HCT116 (cell line): ENCODE data around the gene CACNA1A. TPM values are rescaled to one million over a fixed set of nuclear protein-coding genes. Genes with fewer than 3 reads are reported as not detected.

Source experiments
- ATAC-seq: fragments of 200-7000 bp; cut with Tn5 transposase; 2 replicates; pipeline ENCODE4 v1.9.1; 2020; ENCODE audit warnings: mild to moderate bottlenecking, moderate library complexity
- BruUV-seq: library from RNA; stranded (reverse); fragments of 400-500 nt; replicated peaks from 2 replicates; lab custom pipeline; 2021; lab: Mats Ljungman, UMichigan
- CTCF ChIA-PET: fragments of 300-600 bp; sonication (Branson Sonifier 250); formaldehyde crosslinking; loops from one replicate; lab custom pipeline; 2021; ENCODE audit warnings: antibody characterized with exemption; lab: Charles Lee
- POLR2A ChIA-PET: fragments of 300-600, 350-600 bp; sonication (Branson Sonifier 250); formaldehyde crosslinking; loops from one replicate; lab custom pipeline; 2021; ENCODE audit warnings: antibody characterized with exemption; lab: Charles Lee
- RAD21 ChIA-PET, 2 experiments: fragments of 300-600 bp; sonication (Branson Sonifier 250); formaldehyde crosslinking; loops; one replicate each; lab custom pipeline; 2023; ENCODE audit warnings: low total read pairs in 2 of 2; ENCODE audit not compliant: uncharacterized antibody in 2 of 2, unreplicated experiment in 2 of 2, low non-redundant PET in 1 of 2; lab: Charles Lee
- DNase-seq: peaks from one replicate; pipeline ENCODE4 v3.0.0-alpha.2; 2010; ENCODE audit warnings: low read depth, low spot score
- H2AFZ ChIP-seq: fragments of 200-600 bp; shearing (Covaris generic), sonication (generic); 2 replicates; pipeline ENCODE4 v1.6.1; 2017; ENCODE audit warnings: low read depth, mixed run types, mixed read lengths, antibody characterized with exemption, low read length; ENCODE audit not compliant: poor library complexity, severe bottlenecking
- H3K27ac ChIP-seq: 2 replicates; pipeline ENCODE4 v1.5.1; 2012; ENCODE audit warnings: low read depth, low read length
- H3K27me3 ChIP-seq: fragments of 200-600 bp; sonication (generic); 2 replicates; pipeline ENCODE4 v1.6.1; 2016; ENCODE audit warnings: mixed run types, low read length, mixed read lengths; ENCODE audit not compliant: insufficient read depth
- H3K36me3 ChIP-seq, 2 experiments: fragments of 200-500 bp in 1 of 2; fragments of 200-600 bp in 1 of 2; sonication (Bioruptor generic) in 1 of 2; sonication (generic) in 1 of 2; 2 replicates each; pipeline versions ENCODE4 v1.5.1 to v1.6.1; 2014 to 2016; ENCODE audit warnings: low read length in 2 of 2, inconsistent platforms in 1 of 2, mixed read lengths in 1 of 2, mixed run types in 1 of 2; ENCODE audit not compliant: insufficient read depth in 2 of 2, control insufficient read depth in 1 of 2
- H3K4me1 ChIP-seq, 2 experiments: fragments of 200-600 bp in 1 of 2; sonication (generic) in 1 of 2; 2 replicates each; pipeline versions ENCODE4 v1.5.1 to v1.6.1; 2012 to 2017; ENCODE audit warnings: low read length in 2 of 2, inconsistent platforms in 1 of 2, mild to moderate bottlenecking in 1 of 2, mixed read lengths in 1 of 2, mixed run types in 1 of 2, moderate library complexity in 1 of 2; ENCODE audit not compliant: insufficient read depth in 2 of 2, control insufficient read depth in 1 of 2
- H3K4me2 ChIP-seq: fragments of 200-600 bp; sonication (generic); 2 replicates; pipeline ENCODE4 v1.6.1; 2017; ENCODE audit warnings: mixed run types, low read length, mixed read lengths
- H3K4me3 ChIP-seq, 2 experiments: fragments of 200-600 bp in 1 of 2; sonication (generic) in 1 of 2; replicated peaks in 1 of 2; 2 replicates each; pipeline ENCODE4 v1.5.1; 2011 to 2016; ENCODE audit warnings: low read length in 2 of 2, control low read depth in 1 of 2, low read depth in 1 of 2, mild to moderate bottlenecking in 1 of 2, mixed read lengths in 1 of 2, mixed run types in 1 of 2
- H3K79me2 ChIP-seq: fragments of 200-600 bp; sonication (generic); 2 replicates; pipeline ENCODE4 v1.6.1; 2017; ENCODE audit warnings: mild to moderate bottlenecking, mixed run types, low read length, moderate library complexity, mixed read lengths; ENCODE audit not compliant: insufficient read depth
- H3K9ac ChIP-seq: fragments of 200-600 bp; sonication (generic); 2 replicates; pipeline ENCODE4 v1.6.1; 2016; ENCODE audit warnings: low read length, mixed read lengths
- H3K9me2 ChIP-seq: fragments of 200-600 bp; sonication (generic), shearing (Covaris generic); 2 replicates; pipeline ENCODE4 v1.6.1; 2017; ENCODE audit warnings: mixed run types, mild to moderate bottlenecking, moderate library complexity; ENCODE audit not compliant: insufficient read depth
- H3K9me3 ChIP-seq, 2 experiments: fragments of 200-500 bp in 1 of 2; fragments of 200-600 bp in 1 of 2; sonication (Bioruptor generic) in 1 of 2; sonication (generic) in 1 of 2; 2 replicates each; pipeline ENCODE4 v1.6.1; 2014 to 2017; ENCODE audit warnings: low read length in 2 of 2, mixed read lengths in 2 of 2, inconsistent platforms in 1 of 2, low read depth in 1 of 2, mild to moderate bottlenecking in 1 of 2, mixed run types in 1 of 2, moderate library complexity in 1 of 2; ENCODE audit not compliant: control insufficient read depth in 1 of 2, insufficient read depth in 1 of 2
- H4K20me1 ChIP-seq: fragments of 200-600 bp; sonication (generic), shearing (Covaris generic); 2 replicates; pipeline ENCODE4 v1.6.1; 2017; ENCODE audit warnings: mixed run types, mild to moderate bottlenecking, moderate library complexity; ENCODE audit not compliant: insufficient read depth
- CBX3 ChIP-seq: IDR thresholded peaks from 2 replicates; pipeline ENCODE4 v1.6.1; 2012; ENCODE audit warnings: low read depth
- CEBPB ChIP-seq: IDR thresholded peaks from 2 replicates; pipeline ENCODE4 v1.6.1; 2012; ENCODE audit warnings: low read depth
- EGR1 ChIP-seq: IDR thresholded peaks from 2 replicates; pipeline ENCODE4 v1.6.1; 2012; ENCODE audit warnings: low read depth
- ELF1 ChIP-seq: IDR thresholded peaks from 2 replicates; pipeline ENCODE4 v1.6.1; 2012; ENCODE audit warnings: low read depth, borderline replicate concordance
- EZH2 ChIP-seq: fragments of 200-600 bp; sonication (generic); IDR thresholded peaks from 2 replicates; pipeline ENCODE4 v1.6.1; 2017; ENCODE audit warnings: antibody characterized with exemption, mixed run types
- FOSL1 ChIP-seq: IDR thresholded peaks from 2 replicates; pipeline ENCODE4 v1.6.1; 2012; ENCODE audit warnings: low read depth
- POLR2A ChIP-seq: IDR thresholded peaks from 2 replicates; pipeline ENCODE4 v1.7.0; 2011; ENCODE audit warnings: borderline replicate concordance; ENCODE audit not compliant: insufficient read depth, insufficient read length; ENCODE audit errors: extremely low read depth
- POLR2AphosphoS5 ChIP-seq: IDR thresholded peaks from 2 replicates; pipeline ENCODE4 v1.6.1; 2011; ENCODE audit warnings: mild to moderate bottlenecking, low read depth, low read length, moderate library complexity
- SIN3A ChIP-seq: IDR thresholded peaks from 2 replicates; pipeline ENCODE4 v1.6.1; 2012; ENCODE audit warnings: low read depth
- SP1 ChIP-seq: IDR thresholded peaks from 2 replicates; pipeline ENCODE4 v1.6.1; 2012; ENCODE audit warnings: low read depth
- SRF ChIP-seq: IDR thresholded peaks from 2 replicates; pipeline ENCODE4 v1.6.1; 2012; ENCODE audit warnings: low read depth
- TCF7L2 ChIP-seq: IDR thresholded peaks from 2 replicates; pipeline ENCODE4 v1.7.0; 2011; ENCODE audit warnings: borderline replicate concordance, inconsistent platforms; ENCODE audit not compliant: insufficient read depth, insufficient read length; ENCODE audit errors: extremely low read depth
- ZNF274 ChIP-seq: fragments of 200-500 bp; sonication (Bioruptor generic); IDR thresholded peaks from 2 replicates; pipeline ENCODE4 v1.6.1; 2014; ENCODE audit warnings: mild to moderate bottlenecking, low read depth, low read length, inconsistent platforms
- intact Hi-C: fragments of 100-400 bp; cut with micrococcal nuclease; formaldehyde crosslinking; loops from 2 replicates; pipeline ENCODE4 v1.10.0; 2022
- total RNA-seq: library from RNA; stranded (reverse); gene quantifications from one replicate; pipeline ENCODE4 v1.2.1, GENCODE V29; 2021; ENCODE audit not compliant: unreplicated experiment
- TF ChIP-seq, protein P1 (sequence below): IDR thresholded peaks from 2 replicates; pipeline ENCODE4 v1.6.1; 2012
- TF ChIP-seq, protein P2 (sequence below): IDR thresholded peaks from 2 replicates; pipeline ENCODE4 v1.6.1; 2012

CACNA1A gene
- total RNA-seq, 1 experiment from 2014 or later: 7.5 TPM

DNA sequence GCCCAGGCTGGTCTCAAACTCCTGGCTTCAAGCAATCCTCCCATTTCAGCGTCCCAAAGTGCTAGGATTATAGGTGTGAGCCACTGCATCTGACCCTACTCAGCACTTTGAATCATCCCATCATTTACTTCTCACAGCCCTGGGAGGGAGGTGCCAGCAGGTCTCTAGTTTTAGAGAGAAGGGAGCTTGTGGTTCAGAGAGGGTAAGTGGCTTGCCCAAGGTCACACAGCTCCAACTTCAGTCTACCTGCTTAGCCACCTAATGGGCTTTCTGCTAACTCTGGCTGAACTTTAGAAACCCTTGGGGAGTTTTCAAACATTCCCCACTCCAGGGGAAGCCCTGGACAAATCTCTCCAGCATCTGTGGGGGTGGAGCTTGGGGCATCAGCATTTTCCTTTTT lies 18.3 kb downstream of the CACNA1A start:
- no peaks in the 10 kb centered on the region for H3K9me2 ChIP-seq
- no peaks in the 10 kb centered on the region for H4K20me1 ChIP-seq
- H3K36me3 ChIP-seq: no peaks in the 10 kb centered on the region
- no peak overlapping the region for H3K4me3 ChIP-seq
- TF ChIP-seq CBX3: no peak
- no peak for TF ChIP-seq SRF
- TF ChIP-seq CEBPB: no peak
- no peak for TF ChIP-seq TCF7L2
- TF ChIP-seq ELF1: no peak
- TF ChIP-seq FOSL1: no peak
- no peak for TF ChIP-seq POLR2A
- no peak for TF ChIP-seq SIN3A
- TF ChIP-seq, protein P1, sequence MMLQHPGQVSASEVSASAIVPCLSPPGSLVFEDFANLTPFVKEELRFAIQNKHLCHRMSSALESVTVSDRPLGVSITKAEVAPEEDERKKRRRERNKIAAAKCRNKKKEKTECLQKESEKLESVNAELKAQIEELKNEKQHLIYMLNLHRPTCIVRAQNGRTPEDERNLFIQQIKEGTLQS: no peak
- ChIA-PET POLR2A (no interaction called here), CTCF (no interaction called here), RAD21 (no interaction called here)
- BruUV-seq: no TSS peak
- peaks cover 66% of the 10 kb centered on the region for H3K27me3 ChIP-seq
- intact Hi-C loops: no loop called here
- no peaks in the 10 kb centered on the region for H3K9me3 ChIP-seq
- H3K27ac ChIP-seq: no peak overlapping the region
- no peak overlapping the region for H2AFZ ChIP-seq
- H3K79me2 ChIP-seq: no peaks in the 10 kb centered on the region
- H3K4me1 ChIP-seq: no peaks in the 10 kb centered on the region
- DNase-seq (no peak), ATAC-seq (no peak)
- H3K9ac ChIP-seq: no peak overlapping the region
- H3K4me2 ChIP-seq: no peak overlapping the region

DNA sequence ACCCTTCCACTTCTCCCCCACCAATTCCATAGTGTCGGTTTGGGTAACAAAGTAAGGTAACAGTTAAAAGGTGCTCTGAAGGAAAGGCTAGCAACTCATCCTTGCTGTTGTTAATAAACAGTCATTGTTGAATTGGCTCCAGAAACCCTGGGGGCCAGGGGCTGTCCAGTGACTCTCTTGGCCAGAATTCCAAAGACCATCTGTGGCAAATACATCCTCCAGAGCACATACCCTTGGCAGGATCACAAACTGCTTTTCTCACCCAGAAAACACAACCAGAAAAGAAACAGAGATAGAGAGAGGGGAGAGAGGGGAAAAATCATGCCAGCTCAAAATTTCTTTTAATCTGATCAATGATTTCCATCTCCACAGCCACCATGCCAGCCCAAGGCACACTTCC lies 22.1 kb downstream of the CACNA1A start:
- no TSS peak for BruUV-seq
- H3K36me3 ChIP-seq: no peaks in the 10 kb centered on the region
- H4K20me1 ChIP-seq: no peaks in the 10 kb centered on the region
- no peak for DNase-seq
- no peak overlapping the region for H3K27ac ChIP-seq
- intact Hi-C loops: no loop called here
- H3K9ac ChIP-seq: no peak overlapping the region
- TF ChIP-seq SP1 (no peak), FOSL1 (no peak), CBX3 (no peak), CEBPB (no peak), EGR1 (no peak), POLR2AphosphoS5 (no peak), ZNF274 (no peak), EZH2 (no peak)
- TF ChIP-seq, protein P1: no peak
- TF ChIP-seq, protein P2, sequence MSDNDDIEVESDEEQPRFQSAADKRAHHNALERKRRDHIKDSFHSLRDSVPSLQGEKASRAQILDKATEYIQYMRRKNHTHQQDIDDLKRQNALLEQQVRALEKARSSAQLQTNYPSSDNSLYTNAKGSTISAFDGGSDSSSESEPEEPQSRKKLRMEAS: no peak
- CTCF ChIA-PET: no interaction called here
- H3K4me1 ChIP-seq: no peaks in the 10 kb centered on the region
- no peak overlapping the region for H2AFZ ChIP-seq
- no peak overlapping the region for H3K4me2 ChIP-seq
- H3K27me3 ChIP-seq: peaks cover 51% of the 10 kb centered on the region
- H3K4me3 ChIP-seq: no peak overlapping the region
- no peak for ATAC-seq
- H3K9me2 ChIP-seq: no peaks in the 10 kb centered on the region
- RAD21 ChIA-PET: no interaction called here
- no peaks in the 10 kb centered on the region for H3K9me3 ChIP-seq
- POLR2A ChIA-PET: no interaction called here
- H3K79me2 ChIP-seq: no peaks in the 10 kb centered on the region
